ENCODE results near the gene ADM.

DNA sequence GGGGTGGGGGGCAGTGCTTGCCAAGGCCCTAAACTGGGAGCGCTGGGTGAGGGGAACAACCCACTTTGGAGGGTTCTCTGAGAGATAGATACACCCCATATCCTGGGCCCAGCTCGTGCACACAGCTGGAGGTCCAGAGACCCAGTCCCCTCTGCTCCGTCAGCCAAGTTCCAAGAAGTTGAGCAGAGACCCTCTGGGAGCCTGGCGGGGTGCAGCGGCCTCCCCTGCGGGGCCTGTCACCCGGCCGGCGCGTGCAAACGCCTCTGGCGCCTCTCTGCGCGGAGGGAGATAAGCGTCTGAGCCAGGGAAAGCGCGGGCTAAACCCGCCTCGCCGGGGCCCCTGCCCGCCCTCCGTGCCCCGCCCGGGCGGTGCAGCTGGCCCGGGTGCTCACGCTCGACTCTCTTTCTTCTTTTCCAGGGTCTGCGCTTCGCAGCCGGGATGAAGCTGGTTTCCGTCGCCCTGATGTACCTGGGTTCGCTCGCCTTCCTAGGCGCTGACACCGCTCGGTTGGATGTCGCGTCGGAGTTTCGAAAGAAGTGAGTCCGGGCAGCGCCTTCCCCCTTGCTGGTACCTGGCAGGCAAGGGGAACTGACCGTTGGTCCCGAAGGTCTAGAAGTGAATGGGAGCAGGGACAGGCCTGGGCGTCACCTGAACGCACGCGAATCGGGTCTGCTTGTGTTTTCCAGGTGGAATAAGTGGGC, 540 bp downstream of the ADM start:
- no peak for TF ChIP-seq YY1 (IDR thresholded peaks at IDR 0.05; ENCODE audit: insufficient read depth, insufficient read length)
- no peak for TF ChIP-seq ZNF274 (IDR thresholded peaks at IDR 0.05; ENCODE audit: low read depth, low read length)
